IMR-90 (cell line): ENCODE measurements around the gene TCF4. TPM values are rescaled to one million over a fixed set of nuclear protein-coding genes. Genes with fewer than 3 reads are reported as not detected.
A peak's percentile ranks its signal among the peaks of the same experiment; 100 is the strongest.

Source experiments
- ATAC-seq: fragments of 200-7000 bp; cut with Tn5 transposase; 2 replicates; pipeline ENCODE4 v1.9.1; 2020; ENCODE audit warnings: low read depth, mild to moderate bottlenecking, moderate library complexity
- BruUV-seq: library from RNA; stranded (reverse); fragments of 400-500 nt; replicated peaks from 2 replicates; lab custom pipeline; 2021; lab: Mats Ljungman, UMichigan
- CTCF ChIA-PET: fragments of 300-600 bp; formaldehyde crosslinking; extraction: SDS; loops from one replicate; lab custom pipeline; 2021; ENCODE audit warnings: antibody characterized with exemption; lab: Yijun Ruan, JAX
- POLR2A ChIA-PET: fragments of 300-600 bp; sonication (Branson Sonifier 250); formaldehyde crosslinking; loops from one replicate; lab custom pipeline; 2022; ENCODE audit warnings: antibody characterized with exemption; ENCODE audit not compliant: unreplicated experiment; lab: Charles Lee
- DNase-seq: peaks from one replicate; pipeline ENCODE4 v3.0.0; 2013
- H2AFZ ChIP-seq: replicated peaks from 2 replicates; pipeline ENCODE3; 2013; ENCODE audit warnings: low read length, mild to moderate bottlenecking; ENCODE audit not compliant: poor library complexity
- H2AK5ac ChIP-seq: 2 replicates; pipeline ENCODE4 v1.6.1; 2013; ENCODE audit warnings: low read depth, low read length, inconsistent platforms
- H2AK9ac ChIP-seq: replicated peaks from 2 replicates; pipeline ENCODE3; 2013; ENCODE audit warnings: mild to moderate bottlenecking, low read depth, low read length, moderate library complexity; ENCODE audit not compliant: poor library complexity
- H2BK120ac ChIP-seq: 2 replicates; pipeline ENCODE4 v1.6.1; 2013; ENCODE audit warnings: low read depth, low read length, inconsistent platforms
- H2BK15ac ChIP-seq: 3 replicates; pipeline ENCODE4 v1.6.1; 2013; ENCODE audit warnings: low read depth, low read length, inconsistent platforms
- H2BK20ac ChIP-seq: 2 replicates; pipeline ENCODE4 v1.6.1; 2013; ENCODE audit warnings: low read depth, mild to moderate bottlenecking, inconsistent platforms, low read length, moderate library complexity
- H2BK5ac ChIP-seq: 2 replicates; pipeline ENCODE4 v1.6.1; 2013; ENCODE audit warnings: mild to moderate bottlenecking, low read depth, low read length, inconsistent platforms; ENCODE audit not compliant: poor library complexity, severe bottlenecking
- H3K14ac ChIP-seq: replicated peaks from 2 replicates; pipeline ENCODE4 v1.6.1; 2013; ENCODE audit warnings: low read depth, low read length, inconsistent platforms
- H3K18ac ChIP-seq: 2 replicates; pipeline ENCODE4 v1.6.1; 2013; ENCODE audit warnings: low read depth, low read length, control low read depth
- H3K23ac ChIP-seq: 2 replicates; pipeline ENCODE4 v1.6.1; 2013; ENCODE audit warnings: low read depth, low read length, inconsistent platforms
- H3K27ac ChIP-seq: 2 replicates; pipeline ENCODE4 v1.5.1; 2013; ENCODE audit warnings: mild to moderate bottlenecking, control low read depth, low read length; ENCODE audit not compliant: insufficient read depth
- H3K27me3 ChIP-seq: 2 replicates; pipeline ENCODE4 v1.6.1; 2013; ENCODE audit warnings: low read length; ENCODE audit not compliant: control insufficient read depth, insufficient read depth
- H3K36me3 ChIP-seq: 2 replicates; pipeline ENCODE4 v1.6.1; 2013; ENCODE audit warnings: low read length, mixed read lengths; ENCODE audit not compliant: control insufficient read depth, insufficient read depth
- H3K4ac ChIP-seq: 2 replicates; pipeline ENCODE4 v1.6.1; 2013; ENCODE audit warnings: low read depth, low read length, inconsistent platforms
- H3K4me1 ChIP-seq: 2 replicates; pipeline ENCODE4 v1.6.1; 2013; ENCODE audit warnings: low read length, mixed read lengths; ENCODE audit not compliant: control insufficient read depth, insufficient read depth
- H3K4me2 ChIP-seq: 2 replicates; pipeline ENCODE4 v1.6.1; 2013; ENCODE audit warnings: low read depth, mild to moderate bottlenecking, control low read depth, low read length, moderate library complexity
- H3K4me3 ChIP-seq: 2 replicates; pipeline ENCODE4 v1.5.1; 2013; ENCODE audit warnings: low read depth, mild to moderate bottlenecking, control low read depth, low read length, moderate library complexity; ENCODE audit not compliant: insufficient read depth
- H3K56ac ChIP-seq: 2 replicates; pipeline ENCODE4 v1.6.1; 2013; ENCODE audit warnings: low read length, inconsistent platforms; ENCODE audit not compliant: insufficient read depth; ENCODE audit errors: extremely low read depth
- H3K79me1 ChIP-seq, 2 experiments: 2 replicates each; pipeline ENCODE4 v1.6.1; 2013; ENCODE audit warnings: low read length in 2 of 2, inconsistent platforms in 1 of 2, low read depth in 1 of 2
- H3K9ac ChIP-seq: 2 replicates; pipeline ENCODE4 v1.6.1; 2013; ENCODE audit warnings: low read depth, low read length, control low read depth
- H3K9me1 ChIP-seq: 2 replicates; pipeline ENCODE4 v1.6.1; 2013; ENCODE audit warnings: low read length, inconsistent platforms; ENCODE audit not compliant: insufficient read depth
- H3K9me3 ChIP-seq: 2 replicates; pipeline ENCODE4 v1.6.1; 2013; ENCODE audit warnings: low read length; ENCODE audit not compliant: control insufficient read depth, insufficient read depth
- H4K20me1 ChIP-seq: 2 replicates; pipeline ENCODE4 v1.6.1; 2013; ENCODE audit warnings: low read length, inconsistent platforms; ENCODE audit not compliant: insufficient read depth
- H4K5ac ChIP-seq: 2 replicates; pipeline ENCODE4 v1.6.1; 2013; ENCODE audit warnings: mild to moderate bottlenecking, low read depth, low read length, control low read depth
- H4K8ac ChIP-seq, 2 experiments: 2 replicates each; pipeline ENCODE4 v1.6.1; 2013; ENCODE audit warnings: low read depth in 2 of 2, low read length in 2 of 2, control low read depth in 1 of 2, inconsistent platforms in 1 of 2
- H4K91ac ChIP-seq: 2 replicates; pipeline ENCODE4 v1.6.1; 2013; ENCODE audit warnings: low read depth, low read length, inconsistent platforms; ENCODE audit not compliant: insufficient read depth
- MAFK ChIP-seq: IDR thresholded peaks from 2 replicates; pipeline ENCODE4 v1.6.1; 2012; ENCODE audit warnings: low read depth, low read length, improper control_type of control experiment
- POLR2A ChIP-seq: IDR thresholded peaks from 2 replicates; pipeline ENCODE4 v1.6.1; 2012; ENCODE audit warnings: mild to moderate bottlenecking, low read depth, low read length
- RCOR1 ChIP-seq: IDR thresholded peaks from 2 replicates; pipeline ENCODE4 v1.6.1; 2012; ENCODE audit warnings: mild to moderate bottlenecking, low read length, improper control_type of control experiment; ENCODE audit not compliant: insufficient replicate concordance
- WGBS, 2 experiments: methylation state at CpG; one replicate each; pipeline versions ENCODE4 v1.1.5 to v1.1.7; 2013; ENCODE audit warnings: missing lambda C conversion rate in 2 of 2; ENCODE audit not compliant: insufficient read length in 1 of 2; ENCODE audit errors: extremely low coverage in 2 of 2; 5-methylcytosine and 5-hydroxymethylcytosine counted together
- dilution Hi-C: fragments of 300-500 bp; cut with HindIII; formaldehyde crosslinking; loops from one replicate; pipeline ENCODE4 v1.14.3; 2018; ENCODE audit warnings: low sequenced_read_pairs; ENCODE audit not compliant: unreplicated experiment
- in situ Hi-C: fragments of 300-500 bp; cut with MboI; formaldehyde crosslinking; loops from 3 replicates; pipeline ENCODE4 v1.14.3; 2019; ENCODE audit warnings: low sequenced_read_pairs, inconsistent platforms, mixed read lengths
- intact Hi-C: fragments of 100-400 bp; cut with micrococcal nuclease; formaldehyde crosslinking; loops from 2 replicates; pipeline ENCODE4 v1.10.0; 2022
- polyA plus RNA-seq, 3 experiments: library from polyadenylated mRNA; depleted of rRNA; stranded (reverse); fragments of >200 nt; gene quantifications; 2 replicates each; pipeline ENCODE4 v1.2.3, GENCODE V29; 2012; ENCODE audit warnings: low replicate concordance in 1 of 3
- total RNA-seq: library from RNA; depleted of rRNA; stranded (reverse); fragments of >200 nt; gene quantifications from 2 replicates; pipeline ENCODE4 v1.2.3, GENCODE V29; 2012
- TF ChIP-seq, protein P1 (sequence below): fragments of 150-350 bp; IDR thresholded peaks from 2 replicates; pipeline ENCODE4 v1.6.1; 2017; ENCODE audit warnings: mild to moderate bottlenecking, antibody characterized with exemption, low read length, low read depth

Gene TCF4
- total and polyA plus RNA-seq, 2 of the 4 experiments (the other 2 are of a cell fraction): 30.0 to 87.1 TPM

DNA sequence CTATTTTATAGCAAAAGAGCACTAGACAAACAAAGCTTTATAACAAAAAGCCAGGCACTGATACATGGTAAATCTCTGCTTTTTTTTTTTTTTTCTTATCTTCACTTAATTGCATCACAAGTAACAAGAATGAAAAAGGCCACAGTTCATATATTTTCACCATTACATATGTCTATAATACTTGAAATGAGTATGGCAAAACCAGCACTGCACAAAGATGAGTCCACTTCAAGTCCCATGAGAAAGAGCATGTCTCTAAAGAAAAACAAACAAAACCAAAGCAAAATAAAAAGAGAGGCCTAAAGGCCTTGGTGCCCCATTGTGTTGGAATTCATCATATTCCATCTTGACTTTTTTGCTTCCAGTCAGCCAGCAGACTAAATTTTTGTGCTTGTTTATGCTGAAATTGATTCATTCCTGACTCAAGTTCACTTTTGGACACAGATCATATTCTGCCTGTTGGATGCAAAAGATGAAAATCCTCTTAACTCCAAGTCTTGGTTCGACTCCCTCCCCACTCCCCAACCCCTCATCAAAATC lies 363.8 kb downstream of the TCF4 start:
- Histone ChIP-seq H3K23ac (no peak overlapping the region), H3K4ac (no peak overlapping the region), H3K4me2 (no peak overlapping the region), H2BK5ac (no peak overlapping the region), H2AFZ (no peak overlapping the region), H3K9ac (no peak overlapping the region), H3K18ac (no peak overlapping the region), H3K79me1 (peaks cover 0 to 8% of the 10 kb centered on the region in 2 experiments; a peak in 2 of 4 replicates), H3K27me3 (no peaks in the 10 kb centered on the region), H4K20me1 (peaks cover 5% of the 10 kb centered on the region), H2AK9ac (no peak overlapping the region), H3K27ac (no peak overlapping the region), H3K36me3 (peaks cover 7% of the 10 kb centered on the region), H2BK20ac (no peak overlapping the region), H2AK5ac (no peak overlapping the region), H3K9me3 (no peaks in the 10 kb centered on the region), H3K56ac (no peak overlapping the region), H3K14ac (no peak overlapping the region), H4K8ac (no peak overlapping the region), H2BK120ac (no peak overlapping the region), H3K9me1 (peaks cover 5% of the 10 kb centered on the region; the same call in 1 of the 2 replicates), H4K5ac (no peak overlapping the region), H3K4me3 (no peak overlapping the region), H3K4me1 (peaks cover 10% of the 10 kb centered on the region), H4K91ac (no peak overlapping the region), H2BK15ac (no peak overlapping the region)
- TF ChIP-seq MAFK (no peak), POLR2A (no peak), RCOR1 (no peak)
- TF ChIP-seq, protein P1, sequence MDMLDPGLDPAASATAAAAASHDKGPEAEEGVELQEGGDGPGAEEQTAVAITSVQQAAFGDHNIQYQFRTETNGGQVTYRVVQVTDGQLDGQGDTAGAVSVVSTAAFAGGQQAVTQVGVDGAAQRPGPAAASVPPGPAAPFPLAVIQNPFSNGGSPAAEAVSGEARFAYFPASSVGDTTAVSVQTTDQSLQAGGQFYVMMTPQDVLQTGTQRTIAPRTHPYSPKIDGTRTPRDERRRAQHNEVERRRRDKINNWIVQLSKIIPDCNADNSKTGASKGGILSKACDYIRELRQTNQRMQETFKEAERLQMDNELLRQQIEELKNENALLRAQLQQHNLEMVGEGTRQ: no peak
- in situ Hi-C loops (loop anchor here (10.0 to 25.0 kb wide), 3 partner anchors 59 to 787 kb away; no protein-coding TSS in a partner anchor), intact Hi-C loops (loop anchor here (2.0 kb wide), 1 partner anchor 541 kb away; no protein-coding TSS in a partner anchor), dilution Hi-C loops (no loop called here)
- WGBS, 2 experiments: no CpG with 5 or more reads among the region's 1 CpG
- DNase-seq (peak; percentile 55), ATAC-seq (peak; percentile 27)
- POLR2A ChIA-PET: no interaction called here
- no TSS peak for BruUV-seq
- CTCF ChIA-PET: interaction anchor here (0.9 kb wide), 1 partner anchor 11 kb away, joined by 3 read pairs; no protein-coding TSS in a partner anchor
